T-helper 1 cell treated with Interleukin-12 subunit alpha and Interleukin-12 subunit beta and Interleukin-4 antibody, amounts not matched to agents 30 ng/mL and 1 ng/mL, for 36 hours (primary cell): Measurements from ENCODE around the gene SNTG2. TPM values are rescaled to one million over a fixed set of nuclear protein-coding genes. Genes with fewer than 3 reads are reported as not detected.
"Not testable (repeated sequence)": the region's sequence is repeated elsewhere in the genome, so short reads cannot be mapped to it uniquely, and the experiment has no call there.

Source experiments
- intact Hi-C: fragments of 100-400 bp; cut with micrococcal nuclease; formaldehyde crosslinking; loops from one replicate; pipeline ENCODE4 v1.15.1; 2024
- total RNA-seq: library from RNA; stranded (reverse); gene quantifications from 2 replicates; pipeline ENCODE4 v1.2.3, GENCODE V29; 2022

Gene SNTG2
- total RNA-seq = not detected in 2 replicates

DNA sequence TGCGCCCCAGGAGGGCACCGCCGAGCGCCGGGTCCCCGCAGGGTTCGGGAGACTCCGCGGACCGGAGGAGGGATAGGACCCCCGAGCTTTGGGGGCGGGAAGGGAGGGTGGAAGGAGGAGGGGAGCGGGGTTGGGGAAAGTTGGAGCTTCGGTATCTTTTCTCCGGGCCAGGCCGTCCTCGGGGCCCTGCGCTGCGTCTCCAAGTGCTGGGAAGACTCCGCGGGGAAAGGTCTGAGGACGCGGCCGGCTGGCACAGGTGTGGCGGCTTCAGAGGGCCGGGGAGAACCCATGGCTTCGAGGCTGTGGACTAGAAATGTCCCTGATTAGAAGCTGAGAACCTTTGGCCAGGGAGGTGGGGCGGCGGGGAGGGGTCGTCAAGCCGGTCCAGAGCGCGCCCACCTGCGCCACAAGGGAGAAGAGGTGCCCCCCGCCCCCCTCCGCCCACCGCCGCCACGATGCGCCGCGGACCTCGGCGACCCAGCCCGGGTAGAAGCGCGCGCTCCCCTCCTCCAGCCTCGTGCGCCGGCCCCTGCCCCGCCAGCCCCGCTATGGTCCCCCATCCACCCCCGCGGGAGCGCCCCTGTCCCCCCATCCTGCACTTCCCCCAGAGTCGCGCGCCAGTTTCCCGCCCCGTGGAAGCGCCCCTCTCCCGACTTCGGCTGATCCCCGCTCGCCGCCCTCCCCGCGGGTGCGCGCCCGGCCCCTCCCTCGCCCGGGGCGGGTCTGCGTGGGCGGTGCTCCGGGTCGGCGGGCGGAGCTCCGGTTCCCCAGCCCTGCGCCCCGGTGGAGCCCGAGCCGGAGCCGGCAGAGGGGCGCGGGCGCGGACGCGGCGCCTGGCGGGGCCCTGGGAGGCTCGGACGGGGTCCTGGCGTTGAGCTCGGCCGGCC lies at the start of gene SNTG2:
Gene SNTG2, plus strand, starts transcription at position 770 of the 887 bp plus-strand sequence. CDS start 148 bp downstream, outside the sequence.
- intact Hi-C loops = loop anchor here (5.0 kb wide), 1 partner anchor 597 kb away; no protein-coding TSS in a partner anchor

DNA sequence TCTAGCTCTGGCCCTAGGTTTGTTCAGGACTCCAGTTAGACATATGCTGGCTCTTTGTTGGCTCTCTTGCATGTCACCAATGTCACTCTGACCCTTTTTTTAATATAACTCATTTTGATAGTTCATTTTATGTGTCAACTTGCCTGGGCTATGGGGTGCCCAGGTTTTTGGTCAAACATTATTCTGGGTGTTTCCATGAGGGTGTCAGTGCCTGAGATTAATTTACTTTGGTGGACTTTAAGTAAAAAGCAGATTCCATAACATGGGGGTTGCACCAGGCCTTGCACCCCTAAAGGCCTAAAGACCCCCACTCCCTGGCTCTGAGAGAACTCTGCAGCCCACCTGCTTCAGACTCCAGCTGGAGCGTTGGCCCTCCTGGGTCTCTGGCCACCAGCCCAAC lies 48.1 kb upstream of the SNTG2 start:
- intact Hi-C loops = no loop called here

DNA sequence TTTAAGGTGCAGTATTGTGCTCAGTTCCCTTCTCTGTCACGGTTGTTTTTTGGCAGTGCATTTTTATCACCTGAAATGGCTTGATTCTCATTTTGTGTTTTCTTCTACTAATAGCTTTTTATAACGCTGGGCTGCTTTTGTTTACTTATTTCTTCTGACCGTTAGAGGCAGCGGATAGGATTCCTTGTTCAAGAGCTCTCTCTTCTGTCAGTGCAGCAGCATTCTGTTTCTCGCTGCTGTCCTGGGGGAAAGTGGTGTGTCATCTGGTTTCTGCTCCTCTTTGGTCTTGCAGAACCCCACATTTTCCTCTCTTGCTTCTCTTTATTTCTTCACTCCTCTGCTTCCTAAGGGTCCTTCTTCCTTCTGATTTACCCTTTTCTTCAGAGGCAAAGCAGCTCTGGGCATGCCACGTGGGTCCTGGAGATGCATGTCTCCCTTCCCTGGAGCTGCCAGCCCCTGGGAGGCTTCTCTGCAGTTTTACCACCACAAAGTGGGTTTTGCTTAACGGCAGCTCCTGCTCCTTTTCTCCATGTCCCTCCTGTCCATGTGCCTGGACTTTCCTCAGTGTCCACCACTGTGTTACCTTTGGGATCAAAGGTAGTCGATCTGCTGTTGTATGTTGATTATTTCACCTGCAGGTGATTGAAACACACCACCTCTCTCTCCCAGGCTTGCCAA lies 47.3 kb upstream of the SNTG2 start:
- intact Hi-C loops = no loop called here

DNA sequence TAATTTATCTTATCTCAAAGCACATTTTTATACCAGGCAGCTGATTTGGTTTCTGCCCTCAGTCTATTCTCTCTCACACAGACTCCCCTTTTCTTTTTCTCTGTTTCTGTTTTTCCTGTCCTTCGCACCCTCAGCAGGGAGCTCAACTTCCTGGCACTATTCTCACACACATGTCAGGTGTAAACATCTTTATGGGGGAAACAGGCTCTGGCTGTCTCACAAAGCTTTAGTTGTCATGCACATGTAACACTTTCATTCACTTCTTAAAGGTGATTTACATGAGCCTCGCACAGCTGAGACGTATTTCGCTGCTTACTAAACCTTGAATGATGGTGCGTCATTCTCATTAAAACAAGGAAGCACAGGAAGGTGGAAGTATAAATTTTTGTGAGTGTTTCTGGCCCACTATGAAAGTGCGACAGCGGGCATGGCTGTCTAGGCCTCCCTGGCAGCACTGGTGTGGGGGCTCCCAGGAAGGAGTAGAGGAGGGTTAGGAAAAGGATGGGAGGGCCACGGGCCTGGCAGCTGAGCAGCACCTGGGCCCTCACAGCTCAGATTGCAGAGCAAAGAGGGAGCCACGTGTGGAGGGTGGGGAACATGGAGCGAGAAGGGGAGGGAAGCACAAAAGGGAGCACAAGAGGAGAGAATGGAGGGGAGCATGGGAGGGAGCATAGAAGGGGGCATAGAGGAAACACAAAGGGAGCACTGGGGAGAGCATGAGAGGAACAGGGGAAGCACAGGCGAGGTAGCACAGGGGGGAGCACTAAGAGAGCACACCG lies 46.2 kb upstream of the SNTG2 start:
- intact Hi-C loops = no loop called here

GRCh38 chr2:905091-905832 lies 45.4 kb upstream of the SNTG2 start:
- intact Hi-C loops = no loop called here

GRCh38 chr2:905833-906140 lies 44.9 kb upstream of the SNTG2 start:
- intact Hi-C loops = no loop called here

GRCh38 chr2:907706-908105 lies 42.9 kb upstream of the SNTG2 start:
- intact Hi-C loops = no loop called here

GRCh38 chr2:908568-908967 lies 42.1 kb upstream of the SNTG2 start:
- intact Hi-C loops = no loop called here

GRCh38 chr2:909764-910379 lies 40.8 kb upstream of the SNTG2 start:
- intact Hi-C loops = not testable (repeated sequence)

- intact Hi-C loops = no loop called here
Observed at GRCh38 chr2:910698-911097, 40.0 kb upstream of the SNTG2 start.

GRCh38 chr2:915979-916378 lies 34.7 kb upstream of the SNTG2 start:
- intact Hi-C loops = no loop called here

GRCh38 chr2:916935-917334 lies 33.7 kb upstream of the SNTG2 start:
- intact Hi-C loops = no loop called here

GRCh38 chr2:919672-920071 lies 31.0 kb upstream of the SNTG2 start:
- intact Hi-C loops = no loop called here

- intact Hi-C loops = no loop called here
Observed at GRCh38 chr2:920573-920972, 30.1 kb upstream of the SNTG2 start.

DNA sequence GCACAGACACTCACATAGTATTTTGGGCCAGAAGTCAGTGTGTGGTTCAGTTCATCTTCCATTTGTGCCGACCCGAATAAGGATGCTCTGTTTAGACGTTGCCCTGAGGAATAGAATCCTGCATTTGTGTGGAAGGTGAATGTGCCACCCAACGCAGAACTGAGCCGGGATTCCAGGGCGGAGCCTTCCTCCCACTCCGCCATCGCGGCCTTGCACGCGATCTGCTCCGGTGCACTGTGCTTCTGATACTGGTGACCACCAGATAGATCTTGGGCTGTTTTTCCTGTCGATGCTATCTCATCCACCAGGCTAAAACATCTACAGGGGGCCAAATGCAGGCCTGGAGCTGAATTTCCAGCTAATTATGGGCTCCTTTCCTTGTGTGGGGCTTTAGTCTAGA lies 29.6 kb upstream of the SNTG2 start:
- intact Hi-C loops = no loop called here

DNA sequence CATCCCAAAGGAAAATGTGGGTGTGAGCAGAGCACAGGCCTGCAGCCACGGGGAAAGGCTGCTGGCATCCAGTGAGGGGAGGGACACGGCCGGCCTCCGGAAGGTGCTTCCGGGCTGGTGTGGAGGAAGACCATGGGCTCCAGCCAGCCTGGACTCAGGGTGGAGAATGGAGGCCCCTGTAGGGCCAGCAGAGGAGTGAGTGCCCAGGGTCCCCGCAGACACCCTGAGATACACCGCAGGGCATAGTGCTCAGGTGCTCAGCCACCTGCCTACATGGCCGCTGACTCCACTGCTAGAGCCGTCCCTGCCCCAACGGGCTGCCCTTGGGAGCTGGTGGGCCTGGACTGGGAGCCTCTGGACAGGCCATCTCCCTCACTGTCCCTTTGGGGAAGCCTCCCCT lies 28.5 kb upstream of the SNTG2 start:
- intact Hi-C loops = no loop called here

- intact Hi-C loops = no loop called here
Observed at GRCh38 chr2:923832-924601, 26.6 kb upstream of the SNTG2 start.

DNA sequence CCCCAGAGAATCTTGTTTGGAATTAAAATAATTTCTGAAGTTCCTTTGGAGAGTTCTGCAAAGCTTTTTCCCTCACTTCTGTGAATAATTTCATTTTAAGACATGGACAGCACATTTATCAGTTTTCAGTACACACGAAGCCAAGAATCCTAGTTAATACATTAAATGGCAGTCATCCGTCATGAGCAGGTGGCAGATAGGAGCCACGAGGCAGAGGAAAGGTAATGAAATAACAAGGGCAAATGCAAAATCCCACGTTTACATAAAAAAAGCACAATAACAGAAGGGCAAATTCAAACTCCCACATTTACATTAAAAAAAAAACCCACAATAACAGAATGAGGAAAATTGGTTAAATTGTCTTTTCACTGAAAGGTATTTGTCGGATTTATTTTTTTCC lies 25.9 kb upstream of the SNTG2 start:
- intact Hi-C loops = no loop called here

DNA sequence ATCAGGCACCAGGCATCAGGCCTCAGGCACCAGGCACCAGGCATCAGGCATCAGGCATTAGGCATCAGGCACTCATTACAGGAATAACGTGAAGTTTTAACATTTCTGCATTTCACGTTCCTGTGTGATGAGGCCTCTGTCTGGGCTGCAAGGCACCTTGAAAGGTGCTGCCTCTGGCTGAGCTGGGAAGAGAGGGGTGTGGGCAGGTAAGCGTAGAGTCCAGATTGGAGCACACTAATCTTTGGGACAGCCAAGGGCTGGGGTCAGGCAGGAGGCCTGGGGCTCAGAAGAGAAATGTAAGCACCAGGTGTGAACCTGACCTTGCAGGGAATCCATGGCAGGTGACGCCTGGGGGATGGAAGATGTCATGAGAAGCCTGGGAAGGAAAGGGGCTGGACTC lies 25.3 kb upstream of the SNTG2 start:
- intact Hi-C loops = no loop called here

DNA sequence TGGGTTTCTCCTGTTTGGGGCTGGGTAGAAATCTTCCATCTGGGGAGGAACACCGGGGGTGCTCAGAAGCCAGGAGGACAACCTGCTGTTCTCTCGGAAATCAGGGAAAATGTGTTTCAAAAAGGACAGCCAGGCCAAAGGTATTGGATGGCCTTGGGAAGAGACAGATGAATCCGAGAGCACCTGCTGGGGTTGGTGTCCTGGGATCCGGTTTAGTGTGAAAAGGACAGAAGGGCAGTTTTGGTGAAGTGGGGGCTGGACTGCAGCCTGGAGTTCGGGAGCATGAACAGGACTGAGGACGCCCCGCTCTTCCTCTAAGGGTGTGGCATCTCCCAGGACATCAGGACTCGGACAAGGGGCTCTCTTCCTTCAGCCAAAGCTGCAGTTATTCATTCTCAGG lies 24.9 kb upstream of the SNTG2 start:
- intact Hi-C loops = no loop called here
